Caco-2 (cell line): ENCODE measurements around the gene MB21D2. TPM values are rescaled to one million over a fixed set of nuclear protein-coding genes. Genes with fewer than 3 reads are reported as not detected.

Experiments used
- BruUV-seq: library from RNA; stranded (reverse); fragments of 400-500 nt; replicated peaks from 2 replicates; lab custom pipeline; 2021; lab: Mats Ljungman, UMichigan
- CTCF ChIA-PET: fragments of 300-600 bp; sonication (Branson Sonifier 250); formaldehyde crosslinking; loops from one replicate; lab custom pipeline; 2022; ENCODE audit warnings: antibody characterized with exemption; lab: Charles Lee
- POLR2A ChIA-PET: fragments of 300-600 bp; sonication (Branson Sonifier 250); formaldehyde crosslinking; loops from one replicate; lab custom pipeline; 2022; ENCODE audit warnings: antibody characterized with exemption; lab: Charles Lee
- DNase-seq, 2 experiments: peaks; one replicate each; pipeline versions ENCODE4 v3.0.0 to v3.0.0-alpha.2; 2020 to 2022
- H3K27me3 ChIP-seq: replicated peaks from 2 replicates; pipeline ENCODE4 v1.6.0; 2011; ENCODE audit warnings: low read length; ENCODE audit not compliant: control insufficient read depth, insufficient read depth
- H3K36me3 ChIP-seq: 2 replicates; pipeline ENCODE4 v1.5.1; 2011; ENCODE audit warnings: low read length; ENCODE audit not compliant: control insufficient read depth, insufficient read depth
- H3K4me1 ChIP-seq: fragments of 250-450 bp; sonication (Bioruptor Pico); 2 replicates; pipeline ENCODE4 v1.5.1; 2020; ENCODE audit warnings: mild to moderate bottlenecking
- H3K4me3 ChIP-seq: 2 replicates; pipeline ENCODE4 v1.5.1; 2011; ENCODE audit warnings: low read depth, mild to moderate bottlenecking, control low read depth, low read length
- H3K9me3 ChIP-seq: fragments of 250-450 bp; sonication (Bioruptor Pico); 2 replicates; pipeline ENCODE4 v1.5.1; 2020; ENCODE audit warnings: mild to moderate bottlenecking, moderate library complexity
- H3K27ac Mint-ChIP-seq: one replicate; pipeline ENCODE4 v1.8.0; 2022; ENCODE audit warnings: mixed read lengths; ENCODE audit not compliant: unreplicated experiment
- H3K27me3 Mint-ChIP-seq: one replicate; pipeline ENCODE4 v1.8.0; 2022; ENCODE audit warnings: mixed read lengths; ENCODE audit not compliant: insufficient read depth, unreplicated experiment
- H3K36me3 Mint-ChIP-seq: one replicate; pipeline ENCODE4 v1.8.0; 2022; ENCODE audit warnings: mild to moderate bottlenecking, mixed read lengths; ENCODE audit not compliant: insufficient read depth, unreplicated experiment
- H3K4me1 Mint-ChIP-seq: one replicate; pipeline ENCODE4 v1.8.0; 2022; ENCODE audit warnings: low read depth, mixed read lengths; ENCODE audit not compliant: unreplicated experiment
- H3K4me3 Mint-ChIP-seq: one replicate; pipeline ENCODE4 v1.8.0; 2022; ENCODE audit warnings: mild to moderate bottlenecking, moderate library complexity, mixed read lengths; ENCODE audit not compliant: unreplicated experiment
- H3K9me3 Mint-ChIP-seq: one replicate; pipeline ENCODE4 v1.8.0; 2022; ENCODE audit warnings: mixed read lengths; ENCODE audit not compliant: unreplicated experiment
- intact Hi-C: fragments of 100-400 bp; cut with micrococcal nuclease; formaldehyde crosslinking; loops from one replicate; pipeline ENCODE4 v1.10.0; 2022; ENCODE audit not compliant: unreplicated experiment
- total RNA-seq: library from RNA; stranded (reverse); gene quantifications from 2 replicates; pipeline ENCODE4 v1.2.3, GENCODE V29; 2022
- TF ChIP-seq, protein P1 (sequence below), 2 experiments: fragments of 200-600 bp in 1 of 2; IDR thresholded peaks; 1 replicate in 1 of 2; 2 replicates in 1 of 2; pipeline versions ENCODE4 v1.5.1 to v1.8.0; 2011 to 2022; ENCODE audit warnings: antibody characterized with exemption in 1 of 2, control low read depth in 1 of 2, inconsistent platforms in 1 of 2, low read depth in 1 of 2, low read length in 1 of 2, mild to moderate bottlenecking in 1 of 2, moderate library complexity in 1 of 2; ENCODE audit not compliant: insufficient read depth in 1 of 2, severe bottlenecking in 1 of 2, unreplicated experiment in 1 of 2

MB21D2 gene
- total RNA-seq, 1 experiment from 2014 or later: 11.0 TPM

DNA sequence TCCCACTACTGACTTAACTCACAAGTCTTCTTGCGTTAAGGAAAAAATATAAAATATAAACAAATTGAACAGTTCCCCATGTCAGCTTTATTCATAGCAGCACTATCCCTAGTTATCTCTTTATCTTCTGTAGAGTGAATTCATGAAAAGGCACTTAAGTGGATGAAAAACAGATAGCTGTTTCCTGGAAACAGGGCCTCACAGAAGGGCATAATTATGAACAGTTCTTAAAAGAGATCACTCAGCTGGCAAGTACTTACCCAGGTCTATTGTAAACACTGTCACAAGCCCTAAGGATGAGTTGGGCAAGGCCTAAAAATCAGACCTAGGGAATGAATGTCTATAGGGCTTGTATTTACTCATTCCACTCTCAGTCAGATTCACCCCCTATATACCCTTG is 10.7 kb downstream of the MB21D2 start:
- no peaks in the 10 kb centered on the region for H3K27me3 ChIP-seq
- H3K27me3 Mint-ChIP-seq: no peaks in the 10 kb centered on the region
- H3K4me3 ChIP-seq: no peak overlapping the region
- no peaks in the 10 kb centered on the region for H3K9me3 ChIP-seq
- intact Hi-C loops: loop anchor here (1.0 kb wide), 1 partner anchor 10 kb away; no protein-coding TSS in a partner anchor
- ChIA-PET CTCF (no interaction called here), POLR2A (interaction anchor here (1.0 to 1.3 kb wide), 2 partner anchors 10 to 11 kb away, joined by 3 to 4 read pairs; partner anchors contain the start of gene MB21D2)
- BruUV-seq: no TSS peak
- H3K4me3 Mint-ChIP-seq: no peak overlapping the region
- TF ChIP-seq, protein P1, sequence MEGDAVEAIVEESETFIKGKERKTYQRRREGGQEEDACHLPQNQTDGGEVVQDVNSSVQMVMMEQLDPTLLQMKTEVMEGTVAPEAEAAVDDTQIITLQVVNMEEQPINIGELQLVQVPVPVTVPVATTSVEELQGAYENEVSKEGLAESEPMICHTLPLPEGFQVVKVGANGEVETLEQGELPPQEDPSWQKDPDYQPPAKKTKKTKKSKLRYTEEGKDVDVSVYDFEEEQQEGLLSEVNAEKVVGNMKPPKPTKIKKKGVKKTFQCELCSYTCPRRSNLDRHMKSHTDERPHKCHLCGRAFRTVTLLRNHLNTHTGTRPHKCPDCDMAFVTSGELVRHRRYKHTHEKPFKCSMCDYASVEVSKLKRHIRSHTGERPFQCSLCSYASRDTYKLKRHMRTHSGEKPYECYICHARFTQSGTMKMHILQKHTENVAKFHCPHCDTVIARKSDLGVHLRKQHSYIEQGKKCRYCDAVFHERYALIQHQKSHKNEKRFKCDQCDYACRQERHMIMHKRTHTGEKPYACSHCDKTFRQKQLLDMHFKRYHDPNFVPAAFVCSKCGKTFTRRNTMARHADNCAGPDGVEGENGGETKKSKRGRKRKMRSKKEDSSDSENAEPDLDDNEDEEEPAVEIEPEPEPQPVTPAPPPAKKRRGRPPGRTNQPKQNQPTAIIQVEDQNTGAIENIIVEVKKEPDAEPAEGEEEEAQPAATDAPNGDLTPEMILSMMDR (IDR thresholded peaks at IDR 0.05; ENCODE audit: insufficient read depth in 1 of 2, low read depth in 1 of 2, low read length in 1 of 2, severe bottlenecking in 1 of 2, unreplicated experiment in 1 of 2): no peak
- H3K36me3 ChIP-seq: no peaks in the 10 kb centered on the region
- peaks cover 37% of the 10 kb centered on the region for H3K4me1 ChIP-seq
- no peaks in the 10 kb centered on the region for H3K9me3 Mint-ChIP-seq
- H3K27ac Mint-ChIP-seq: peak overlapping the region; percentile 89
- H3K4me1 Mint-ChIP-seq: peaks cover 37% of the 10 kb centered on the region
- no peak for DNase-seq
- H3K36me3 Mint-ChIP-seq: peaks cover 20% of the 10 kb centered on the region

DNA sequence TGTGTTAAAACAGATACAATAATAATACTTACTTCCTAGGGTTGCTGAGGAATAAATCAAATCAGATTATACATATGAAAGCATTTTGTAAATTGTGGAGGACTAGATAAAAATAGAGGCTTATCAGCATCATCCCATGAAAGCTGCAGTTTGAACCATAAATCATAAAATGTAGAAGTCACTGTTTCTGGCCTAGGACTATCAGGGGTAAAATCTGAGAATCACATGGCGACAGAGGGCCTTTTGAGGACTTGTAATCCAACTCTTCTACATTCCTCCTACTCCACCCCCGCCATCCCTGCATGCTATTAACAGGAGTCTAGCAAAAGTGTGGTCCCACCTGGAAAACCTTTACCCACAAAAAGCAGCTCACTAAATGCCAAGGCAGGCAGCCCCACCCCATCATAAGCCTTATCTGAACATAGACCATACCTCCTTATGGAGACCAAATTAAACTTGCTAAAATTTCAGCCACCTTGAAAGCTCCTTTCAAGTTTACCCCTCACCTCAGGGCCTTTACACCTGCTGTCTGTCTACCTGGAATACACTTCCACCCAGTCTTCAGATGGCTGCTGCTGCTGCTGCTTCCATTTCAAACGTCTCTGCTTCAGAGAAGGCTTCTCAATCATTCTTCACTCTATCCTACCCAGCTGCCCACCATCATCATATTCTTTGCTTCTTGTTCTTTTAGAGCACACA is 11.5 kb downstream of the MB21D2 start:
- no peak overlapping the region for H3K4me3 Mint-ChIP-seq
- peaks cover 40% of the 10 kb centered on the region for H3K4me1 ChIP-seq
- peaks cover 20% of the 10 kb centered on the region for H3K36me3 Mint-ChIP-seq
- peaks cover 42% of the 10 kb centered on the region for H3K4me1 Mint-ChIP-seq
- H3K27me3 ChIP-seq: no peaks in the 10 kb centered on the region
- intact Hi-C loops: no loop called here
- peak overlapping the region; percentile 89 for H3K27ac Mint-ChIP-seq
- H3K9me3 Mint-ChIP-seq: no peaks in the 10 kb centered on the region
- CTCF ChIA-PET: no interaction called here
- H3K4me3 ChIP-seq: no peak overlapping the region
- POLR2A ChIA-PET: no interaction called here
- H3K27me3 Mint-ChIP-seq: no peaks in the 10 kb centered on the region
- H3K36me3 ChIP-seq: no peaks in the 10 kb centered on the region
- DNase-seq: no peak
- no peaks in the 10 kb centered on the region for H3K9me3 ChIP-seq
- BruUV-seq: no TSS peak
- TF ChIP-seq, protein P1 (IDR thresholded peaks at IDR 0.05; ENCODE audit: insufficient read depth in 1 of 2, low read depth in 1 of 2, low read length in 1 of 2, severe bottlenecking in 1 of 2, unreplicated experiment in 1 of 2): no peak

DNA sequence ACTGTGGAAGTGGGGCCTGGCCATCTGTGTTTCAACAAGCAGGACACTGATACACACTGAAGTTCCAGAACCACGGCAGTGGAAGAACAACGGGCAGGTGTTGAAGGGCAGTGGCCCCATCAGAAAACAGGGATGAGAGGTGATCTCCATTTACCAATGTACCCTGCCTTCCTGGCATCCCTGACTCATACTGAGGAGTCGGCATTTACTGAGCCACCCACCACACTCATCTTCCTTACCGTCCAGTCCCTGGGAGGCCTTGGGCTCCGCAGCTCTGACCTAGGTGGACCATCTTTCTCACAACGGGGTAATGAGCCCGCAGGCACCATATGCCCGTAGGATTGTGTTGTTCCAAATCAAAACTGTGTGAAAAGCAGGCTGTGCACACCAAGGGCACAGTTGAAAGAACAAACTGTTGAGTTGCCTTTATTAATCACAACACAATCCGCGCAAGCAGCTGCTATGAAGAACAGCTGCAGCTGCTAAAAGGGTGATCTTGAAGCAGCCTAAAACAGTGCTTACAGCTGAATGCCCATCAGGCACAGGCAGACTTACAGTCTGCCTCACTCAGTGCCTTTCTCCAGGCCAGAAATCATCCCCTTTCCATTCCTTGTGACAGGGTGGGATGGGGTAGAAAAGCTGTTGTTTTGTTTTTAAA is 12.9 kb downstream of the MB21D2 start:
- Histone ChIP-seq H3K36me3 (no peaks in the 10 kb centered on the region), H3K4me3 (no peak overlapping the region), H3K27me3 (no peaks in the 10 kb centered on the region), H3K4me1 (peaks cover 40% of the 10 kb centered on the region), H3K9me3 (no peaks in the 10 kb centered on the region)
- no peaks in the 10 kb centered on the region for H3K9me3 Mint-ChIP-seq
- intact Hi-C loops: no loop called here
- H3K4me1 Mint-ChIP-seq: peaks cover 49% of the 10 kb centered on the region
- TF ChIP-seq, protein P1 (IDR thresholded peaks at IDR 0.05; ENCODE audit: insufficient read depth in 1 of 2, low read depth in 1 of 2, low read length in 1 of 2, severe bottlenecking in 1 of 2, unreplicated experiment in 1 of 2): no peak
- H3K4me3 Mint-ChIP-seq: no peak overlapping the region
- ChIA-PET POLR2A (interaction anchor here (0.6 kb wide), 1 partner anchor 118 kb away, joined by 3 read pairs; no protein-coding TSS in a partner anchor), CTCF (no interaction called here)
- H3K27ac Mint-ChIP-seq: no peak overlapping the region
- BruUV-seq: no TSS peak
- DNase-seq: no peak
- H3K36me3 Mint-ChIP-seq: peaks cover 30% of the 10 kb centered on the region
- H3K27me3 Mint-ChIP-seq: no peaks in the 10 kb centered on the region
